ENCODE results near the gene CCL17.

The CCL17 gene

DNA sequence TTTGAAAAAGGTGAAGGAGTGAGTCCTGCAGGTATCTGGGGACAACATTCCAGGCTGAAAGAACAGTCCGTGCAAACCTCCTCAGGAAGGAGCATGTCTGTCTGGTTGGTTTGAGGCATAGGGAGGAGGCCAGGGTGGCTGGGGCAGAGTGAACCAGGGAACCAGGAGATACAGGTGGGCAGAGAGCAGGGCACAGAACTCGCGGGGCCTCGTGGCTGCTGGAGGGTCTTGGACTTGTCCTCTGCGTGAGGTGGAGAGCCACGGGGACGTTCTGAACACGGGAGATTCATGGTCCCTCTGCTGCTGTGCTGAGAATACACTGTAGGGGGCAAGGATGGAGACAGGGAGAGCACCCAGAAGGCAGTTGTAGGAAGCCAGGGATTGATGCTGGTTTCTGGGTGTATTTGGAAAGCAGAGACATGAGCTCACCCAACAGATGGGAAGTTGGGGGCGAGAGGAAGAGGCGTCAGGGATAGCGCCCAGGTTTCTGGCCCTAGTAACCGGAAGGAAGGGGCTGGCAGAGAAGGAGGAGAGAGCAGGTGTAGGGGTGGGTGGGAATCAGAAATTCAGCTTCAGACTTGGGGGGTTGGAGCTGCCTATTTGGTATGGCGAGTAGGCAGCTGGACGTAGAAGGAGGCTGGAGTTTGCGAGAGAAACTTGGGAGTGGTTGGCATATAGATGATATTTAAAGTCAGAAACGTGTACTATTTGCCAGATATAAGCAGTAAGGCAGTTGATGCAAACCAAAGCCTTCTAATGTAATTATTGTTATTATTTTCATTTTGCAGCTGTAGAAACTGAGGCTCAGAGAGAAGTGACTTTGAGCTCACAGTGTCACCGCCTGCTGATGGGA, at the start of gene CCL17:
TSS of gene CCL17 (plus strand) at position 803 of the 853 bp plus-strand sequence. CDS start 9,166 bp downstream, outside the sequence.
- TF ChIP-seq, protein P1, sequence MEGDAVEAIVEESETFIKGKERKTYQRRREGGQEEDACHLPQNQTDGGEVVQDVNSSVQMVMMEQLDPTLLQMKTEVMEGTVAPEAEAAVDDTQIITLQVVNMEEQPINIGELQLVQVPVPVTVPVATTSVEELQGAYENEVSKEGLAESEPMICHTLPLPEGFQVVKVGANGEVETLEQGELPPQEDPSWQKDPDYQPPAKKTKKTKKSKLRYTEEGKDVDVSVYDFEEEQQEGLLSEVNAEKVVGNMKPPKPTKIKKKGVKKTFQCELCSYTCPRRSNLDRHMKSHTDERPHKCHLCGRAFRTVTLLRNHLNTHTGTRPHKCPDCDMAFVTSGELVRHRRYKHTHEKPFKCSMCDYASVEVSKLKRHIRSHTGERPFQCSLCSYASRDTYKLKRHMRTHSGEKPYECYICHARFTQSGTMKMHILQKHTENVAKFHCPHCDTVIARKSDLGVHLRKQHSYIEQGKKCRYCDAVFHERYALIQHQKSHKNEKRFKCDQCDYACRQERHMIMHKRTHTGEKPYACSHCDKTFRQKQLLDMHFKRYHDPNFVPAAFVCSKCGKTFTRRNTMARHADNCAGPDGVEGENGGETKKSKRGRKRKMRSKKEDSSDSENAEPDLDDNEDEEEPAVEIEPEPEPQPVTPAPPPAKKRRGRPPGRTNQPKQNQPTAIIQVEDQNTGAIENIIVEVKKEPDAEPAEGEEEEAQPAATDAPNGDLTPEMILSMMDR (conservative IDR thresholded peaks at IDR 0.05), result no peak
- no peak for TF ChIP-seq ZFX (IDR thresholded peaks at IDR 0.05)
- H3K27ac ChIP-seq, result no peak within 1 kb of the TSS

DNA sequence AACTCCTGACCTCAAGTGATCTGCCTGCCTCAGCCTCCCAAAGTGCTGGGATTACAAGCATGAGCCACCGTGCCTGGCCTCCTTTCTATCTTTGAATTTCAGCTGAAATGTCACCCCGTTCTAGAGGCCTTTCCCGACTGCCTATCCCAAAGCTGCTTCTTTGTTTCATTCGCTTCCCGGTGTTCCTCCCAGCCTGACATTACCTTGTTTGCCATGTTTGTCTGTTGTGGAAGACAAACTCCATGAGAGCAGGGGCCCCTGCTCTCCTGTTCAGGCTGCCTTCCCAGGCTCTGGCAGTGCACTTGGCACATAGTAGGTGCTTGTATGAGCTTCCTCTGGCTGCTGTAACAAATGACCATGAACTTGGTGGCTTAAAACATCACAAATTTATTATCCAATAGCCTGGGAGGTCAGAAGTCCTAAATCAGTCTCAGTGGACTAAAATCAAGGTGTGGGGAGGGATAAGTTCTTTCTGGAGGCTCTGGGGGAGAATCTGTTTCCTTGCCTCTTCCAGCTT, 48.6 kb upstream of the CCL17 start:
- TF ChIP-seq, protein P1 (conservative IDR thresholded peaks at IDR 0.05), result no peak
- TF ChIP-seq ZFX (IDR thresholded peaks at IDR 0.05), result no peak
- H3K27ac ChIP-seq, result no peak overlapping the region

DNA sequence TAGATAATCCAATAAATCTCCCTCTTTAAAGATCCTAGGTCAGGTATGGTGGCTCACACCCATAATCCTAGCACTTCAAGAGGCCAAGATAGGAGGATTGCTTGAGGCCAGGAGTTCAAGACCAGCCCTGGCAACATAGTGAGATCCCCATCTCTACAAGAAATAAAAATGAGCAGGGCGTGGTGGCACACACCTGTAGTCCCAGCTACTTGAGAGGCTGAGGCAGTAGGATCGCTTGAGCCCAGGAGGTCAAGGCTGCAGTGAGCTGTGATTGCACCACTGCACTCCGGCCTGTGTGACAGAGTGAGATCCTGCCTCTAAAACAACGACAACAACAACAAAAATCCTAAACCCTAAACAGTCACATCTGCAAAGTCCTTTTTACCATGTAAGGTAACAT, 48.0 kb upstream of the CCL17 start:
- TF ChIP-seq, protein P1 (conservative IDR thresholded peaks at IDR 0.05), result no peak
- TF ChIP-seq ZFX (IDR thresholded peaks at IDR 0.05), result no peak
- no peak overlapping the region for H3K27ac ChIP-seq

DNA sequence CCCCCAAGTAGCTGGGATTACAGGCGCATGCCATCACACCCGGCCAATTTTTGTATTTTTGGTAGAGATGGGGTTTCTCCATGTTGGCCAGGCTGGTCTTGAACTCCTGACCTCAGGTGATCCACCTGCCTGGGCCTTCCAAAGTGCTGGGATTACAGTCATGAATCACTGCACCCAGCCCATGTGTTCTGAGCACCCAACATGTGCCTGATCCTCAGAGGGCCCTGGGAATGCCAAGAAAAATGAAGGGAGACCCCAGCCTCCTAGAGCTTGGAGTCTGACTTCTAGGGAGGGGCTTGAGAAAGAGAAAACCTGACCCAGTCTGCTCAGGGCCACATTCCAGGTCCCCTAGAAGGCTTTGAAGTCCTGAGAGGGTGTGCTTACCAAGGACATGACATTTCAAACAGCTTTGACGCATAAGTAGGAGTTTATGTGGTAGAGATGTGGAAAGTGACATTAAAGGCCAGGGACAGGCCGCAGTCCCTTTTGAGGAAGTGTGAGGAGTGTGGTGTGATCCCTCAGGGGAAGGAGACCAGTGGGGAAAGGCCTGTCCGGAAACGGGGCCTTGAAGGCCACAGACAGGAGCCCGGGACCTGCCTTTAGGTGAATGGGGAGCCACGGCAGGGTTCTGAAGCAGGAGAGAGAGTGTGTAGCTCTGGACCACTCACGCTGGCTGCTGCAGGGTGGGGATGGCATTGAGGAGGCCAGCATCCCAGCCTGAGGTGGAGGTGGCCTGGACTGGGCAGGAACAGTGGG, 47.1 kb upstream of the CCL17 start:
- no peak overlapping the region for H3K27ac ChIP-seq
- TF ChIP-seq, protein P1 (conservative IDR thresholded peaks at IDR 0.05), result no peak
- TF ChIP-seq ZFX (IDR thresholded peaks at IDR 0.05), result no peak

DNA sequence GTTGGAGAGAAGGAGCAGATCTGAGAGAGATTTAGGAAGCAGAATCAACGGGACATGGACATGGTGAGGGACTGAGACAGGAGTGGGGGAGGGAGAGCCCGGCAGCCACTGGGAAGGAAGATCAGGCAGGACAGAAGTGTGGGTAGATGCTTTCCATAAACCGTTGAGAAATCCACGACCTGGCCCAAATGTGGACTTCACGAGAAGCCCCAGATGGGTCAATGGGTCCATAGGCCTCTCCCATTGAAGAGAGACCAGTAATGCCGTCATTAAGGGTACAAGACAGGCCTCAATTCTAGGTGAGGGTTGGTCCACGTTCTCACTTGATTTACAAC, 46.5 kb upstream of the CCL17 start:
- TF ChIP-seq, protein P1 (conservative IDR thresholded peaks at IDR 0.05), result no peak
- TF ChIP-seq ZFX (IDR thresholded peaks at IDR 0.05), result no peak
- H3K27ac ChIP-seq, result no peak overlapping the region

DNA sequence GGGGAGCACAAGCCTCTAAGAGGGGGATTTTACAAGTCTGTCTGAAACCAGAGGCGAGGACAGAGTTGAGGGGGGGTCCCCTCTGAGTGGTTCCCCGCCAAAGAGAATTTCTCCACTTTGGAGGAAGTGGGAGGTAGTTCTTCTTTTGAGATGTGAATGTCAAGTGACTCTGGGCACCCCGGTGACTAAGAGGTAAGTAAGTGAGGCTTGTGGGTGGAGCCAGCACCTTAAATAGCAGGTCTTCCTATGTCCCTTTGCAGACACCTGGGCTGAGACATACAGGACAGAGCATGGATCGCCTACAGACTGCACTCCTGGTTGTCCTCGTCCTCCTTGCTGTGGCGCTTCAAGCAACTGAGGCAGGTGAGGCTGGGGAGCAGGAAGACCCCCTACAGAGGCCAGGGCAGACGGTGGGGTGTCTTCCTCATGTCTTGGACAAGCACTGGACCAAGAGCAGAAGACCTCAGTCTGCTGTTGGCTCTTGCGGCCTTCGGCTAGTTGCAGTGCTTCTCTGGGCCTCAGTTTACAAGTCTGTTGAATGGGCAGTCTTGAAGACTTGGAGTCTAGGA, 46.0 kb upstream of the CCL17 start, which contains the start of gene CCL22:
TSS of gene CCL22 (plus strand) at position 257 of the 569 bp plus-strand sequence. CDS start at position 291, 34 bp downstream.
- TF ChIP-seq, protein P1 (conservative IDR thresholded peaks at IDR 0.05), result no peak
- TF ChIP-seq ZFX (IDR thresholded peaks at IDR 0.05), result no peak
- no peak within 1 kb of the TSS for H3K27ac ChIP-seq

All from C4-2B (cell line).